Caki2 (cell line): ENCODE data around the gene PARD3B. TPM values are rescaled to one million over a fixed set of nuclear protein-coding genes. Genes with fewer than 3 reads are reported as not detected.

Experiments
- DNase-seq: peaks from one replicate; pipeline ENCODE4 v3.0.0-alpha.2; 2015; ENCODE audit warnings: low read depth
- in situ Hi-C: cut with HindIII; loops from 2 replicates; pipeline ENCODE4 v1.10.0; 2016; ENCODE audit warnings: low sequenced_read_pairs, low pct_unique_long_range_greater_than_20kb, mixed read lengths
- total RNA-seq: library from RNA; depleted of rRNA; stranded (reverse); fragments of >200 nt; shearing (Covaris generic); gene quantifications from 2 replicates; pipeline ENCODE4 v1.2.3, GENCODE V29; 2014; ENCODE audit warnings: low replicate concordance

Gene PARD3B
- total RNA-seq, 1 experiment from 2014 or later = 3.8 TPM

- in situ Hi-C loops = no loop called here
- DNase-seq = no peak
Measured at GRCh38 chr2:204670756-204671155, 125.5 kb downstream of the PARD3B start.

DNA sequence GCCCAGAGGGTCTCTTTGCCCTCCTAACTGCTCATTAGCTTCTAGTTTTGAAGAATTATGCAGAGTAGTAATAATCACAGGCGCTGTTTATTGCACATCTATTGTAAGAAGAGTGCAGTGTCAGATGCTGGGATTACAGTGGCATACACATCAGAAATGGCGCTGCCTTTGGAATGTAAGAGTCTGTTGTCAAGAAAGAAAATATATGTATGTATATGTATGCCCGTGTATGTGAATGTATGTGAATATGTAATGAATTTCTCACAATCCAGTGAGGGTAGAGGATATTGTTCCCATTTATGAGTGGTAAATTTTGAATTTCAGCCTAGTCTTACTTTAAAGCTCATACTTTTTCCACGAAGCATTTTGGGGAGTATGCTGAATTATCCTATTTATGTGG lies 127.5 kb downstream of the PARD3B start:
- in situ Hi-C loops = no loop called here
- DNase-seq = no peak

DNA sequence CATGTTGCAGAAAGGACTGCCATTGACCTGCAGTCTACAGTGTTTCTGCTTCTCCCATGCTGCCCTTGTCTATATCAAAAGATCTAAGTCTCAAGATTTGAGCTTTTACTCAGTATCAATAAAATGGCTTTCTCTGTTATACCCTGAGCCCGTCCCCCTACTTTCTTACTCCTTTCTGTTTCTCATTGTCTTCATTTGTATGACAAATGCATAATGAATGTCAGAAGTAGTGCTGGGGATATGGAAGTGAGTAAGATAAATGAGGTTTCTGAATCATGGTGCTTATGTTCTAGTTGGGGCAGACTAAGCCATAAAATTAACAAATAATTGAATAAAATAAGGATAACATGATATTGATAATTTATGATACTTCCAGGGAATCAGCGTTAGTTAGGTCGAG lies 128.6 kb downstream of the PARD3B start:
- in situ Hi-C loops = no loop called here
- DNase-seq = no peak

DNA sequence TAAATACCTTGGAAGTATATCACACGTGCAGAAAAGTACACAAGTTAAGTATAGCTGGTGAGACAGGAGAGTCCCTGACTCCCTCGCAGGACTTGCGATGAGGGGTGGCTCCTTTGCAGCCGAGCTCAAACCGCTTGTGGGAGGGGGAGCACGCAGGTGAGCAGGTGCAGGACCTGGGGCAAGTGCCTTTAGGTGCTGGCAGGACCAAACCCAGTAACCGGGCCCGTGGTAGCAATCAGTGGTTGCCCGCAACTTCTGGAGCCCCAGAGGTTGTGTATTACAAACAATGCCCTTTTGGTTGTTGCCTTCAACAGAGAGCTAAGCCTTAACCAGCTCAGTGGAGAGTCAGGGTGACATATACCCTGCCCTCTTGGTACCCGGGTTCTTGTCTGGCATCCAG lies 132.8 kb downstream of the PARD3B start:
- in situ Hi-C loops = no loop called here
- no peak for DNase-seq

- DNase-seq = no peak
Measured at GRCh38 chr2:204680576-204680975, 135.3 kb downstream of the PARD3B start.

GRCh38 chr2:204681412-204681811 lies 136.1 kb downstream of the PARD3B start:
- in situ Hi-C loops = no loop called here
- no peak for DNase-seq

More at GRCh38 chr2:204680576-204680975, 135.3 kb downstream of the PARD3B start:
- in situ Hi-C loops = no loop called here

GRCh38 chr2:204683384-204683783 lies 138.1 kb downstream of the PARD3B start:
- in situ Hi-C loops = no loop called here
- DNase-seq = no peak

DNA sequence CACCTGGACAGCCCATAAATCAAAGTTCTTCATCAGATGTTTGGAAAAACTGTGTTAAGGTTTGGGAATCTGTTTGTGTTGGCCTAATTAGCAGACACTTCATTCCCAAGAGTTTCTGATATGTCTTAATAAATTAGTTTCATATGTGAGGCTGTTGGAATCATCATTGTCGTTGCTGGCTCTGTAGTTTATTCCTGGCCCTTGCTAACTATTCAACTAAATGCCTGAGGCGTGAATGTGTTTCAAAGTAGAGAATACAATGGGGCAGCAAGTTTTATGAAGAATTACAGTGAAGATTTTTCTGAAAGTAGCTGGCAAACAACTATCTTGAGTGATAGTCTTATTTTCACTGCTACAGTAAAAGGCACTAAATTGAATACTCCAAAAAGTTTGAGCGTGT lies 141.1 kb downstream of the PARD3B start:
- in situ Hi-C loops = no loop called here
- DNase-seq = no peak

GRCh38 chr2:204687776-204688175 lies 142.5 kb downstream of the PARD3B start:
- in situ Hi-C loops = no loop called here
- no peak for DNase-seq

DNA sequence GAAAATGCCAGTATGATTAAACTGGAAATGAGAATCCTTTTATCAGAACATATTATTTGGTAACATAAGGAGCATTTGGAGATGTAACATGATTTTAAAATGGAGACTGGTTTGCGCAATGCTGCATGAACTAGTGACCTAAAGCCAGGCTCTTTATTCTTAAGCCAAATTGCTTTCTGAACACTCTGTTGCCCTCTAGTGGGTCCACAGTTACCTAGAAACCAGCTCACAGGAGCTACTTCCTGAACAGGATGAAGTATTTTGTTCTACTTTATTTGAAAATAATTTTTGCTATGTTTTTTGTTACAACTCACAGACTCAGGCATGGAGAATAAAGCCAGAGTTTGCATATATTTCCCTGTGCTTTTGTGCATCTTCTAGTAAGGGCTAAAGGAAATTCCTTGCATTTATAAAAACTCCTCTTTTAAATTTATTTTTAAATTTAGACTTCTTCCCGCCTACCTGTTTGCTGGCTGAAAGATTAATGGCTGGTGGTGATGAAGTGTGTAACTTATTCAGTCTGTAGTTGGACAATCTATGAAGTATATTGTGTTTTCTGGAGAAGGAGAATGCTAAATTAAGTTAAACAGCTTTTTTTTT lies 146.7 kb downstream of the PARD3B start:
- in situ Hi-C loops = no loop called here
- peak; percentile 58 for DNase-seq

GRCh38 chr2:204692790-204693189 lies 147.5 kb downstream of the PARD3B start:
- in situ Hi-C loops = no loop called here

GRCh38 chr2:204693262-204693661 lies 148.0 kb downstream of the PARD3B start:
- no peak for DNase-seq
- in situ Hi-C loops = no loop called here

More at GRCh38 chr2:204692790-204693189, 147.5 kb downstream of the PARD3B start:
- no peak for DNase-seq

- DNase-seq = no peak
- in situ Hi-C loops = no loop called here
Measured at GRCh38 chr2:204695506-204695905, 150.2 kb downstream of the PARD3B start.

- DNase-seq = no peak
- in situ Hi-C loops = no loop called here
Measured at GRCh38 chr2:204696124-204696523, 150.8 kb downstream of the PARD3B start.

- DNase-seq = peak; percentile 67
- in situ Hi-C loops = no loop called here
Measured at GRCh38 chr2:204705243-204705932, 160.1 kb downstream of the PARD3B start.

DNA sequence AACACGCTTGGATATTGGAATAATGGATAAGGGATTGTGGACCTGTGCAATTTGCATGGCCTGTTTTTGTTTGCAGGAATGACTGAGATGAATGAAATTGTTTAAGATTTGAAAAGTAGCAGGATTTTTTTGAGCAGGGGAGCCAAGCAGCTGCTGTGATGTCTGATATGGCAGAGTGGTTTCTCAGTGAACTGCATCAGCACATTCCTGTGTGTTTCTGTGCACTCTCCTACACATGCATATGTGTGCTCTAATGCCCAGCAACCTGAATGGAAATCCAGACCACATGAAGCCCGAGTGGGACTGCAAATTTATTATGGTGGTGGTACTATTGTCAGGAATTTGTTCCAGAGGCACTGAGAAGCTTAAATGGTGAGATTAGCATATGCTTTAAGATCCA lies 161.7 kb downstream of the PARD3B start:
- in situ Hi-C loops = no loop called here
- peak; percentile 24 for DNase-seq

DNA sequence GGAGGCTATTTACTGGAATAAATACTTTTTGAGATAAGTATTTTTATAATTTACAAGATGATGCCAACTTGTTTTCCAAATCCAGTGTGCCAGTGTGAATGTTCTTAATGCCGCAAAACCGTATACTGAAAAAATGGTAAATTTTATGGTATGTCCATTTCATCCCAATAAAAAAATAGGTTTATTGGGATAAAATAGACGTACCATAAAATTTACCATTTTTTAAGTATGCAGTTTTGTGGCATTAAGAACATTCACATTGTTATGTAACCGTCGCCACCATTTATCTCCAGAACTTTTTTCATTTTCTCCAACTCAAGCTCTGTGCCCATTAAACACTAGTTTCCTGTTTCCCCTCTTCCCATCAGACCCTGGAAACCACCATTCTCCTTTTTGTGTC lies 167.9 kb downstream of the PARD3B start:
- in situ Hi-C loops = no loop called here
- no peak for DNase-seq

DNA sequence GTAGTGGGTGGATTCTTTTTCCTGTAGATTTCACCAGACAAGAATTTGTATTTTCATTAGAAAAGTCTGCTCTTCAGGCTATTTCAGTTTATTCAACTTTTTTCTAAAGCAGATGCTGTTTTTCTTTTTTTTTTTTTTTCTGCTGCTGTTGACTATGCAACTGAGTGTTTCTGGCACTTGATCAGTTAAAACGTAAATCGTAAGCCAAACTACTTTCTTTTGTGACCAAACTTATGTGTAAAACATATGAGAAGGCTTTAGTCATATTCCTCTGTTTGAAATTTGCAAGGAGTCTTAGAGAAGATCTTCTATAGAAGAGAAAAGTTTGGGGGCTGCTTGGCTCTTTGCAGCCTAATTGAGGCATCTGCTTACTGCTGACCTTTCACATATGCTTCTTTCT lies 170.1 kb downstream of the PARD3B start:
- DNase-seq = no peak
- in situ Hi-C loops = no loop called here

GRCh38 chr2:204717591-204717990 lies 172.3 kb downstream of the PARD3B start:
- no peak for DNase-seq
- in situ Hi-C loops = no loop called here

DNA sequence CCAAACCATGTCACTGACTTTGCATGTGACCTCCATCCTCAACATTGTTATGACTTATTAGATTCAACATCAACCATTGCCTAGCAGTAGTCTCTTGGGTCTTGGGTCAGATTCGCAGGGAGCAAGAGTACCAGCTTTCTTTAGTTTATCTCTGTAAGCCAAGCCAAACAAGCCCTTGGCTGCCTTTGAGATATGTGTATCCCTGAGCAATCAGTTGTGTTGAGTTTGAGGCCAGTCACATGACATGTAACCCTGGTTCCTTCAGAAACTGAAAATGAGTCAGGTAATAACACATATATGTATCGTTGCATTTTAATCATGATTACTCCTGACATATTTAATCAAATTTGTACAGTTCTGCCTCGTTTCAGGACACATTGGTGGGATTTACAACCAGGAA lies 173.3 kb downstream of the PARD3B start:
- no peak for DNase-seq
- in situ Hi-C loops = no loop called here
